DOHH2 (cell line): ENCODE data around the gene CALR.
"Not testable (repeated sequence)": the region's sequence is repeated elsewhere in the genome, so short reads cannot be mapped to it uniquely, and the experiment has no call there.

Experiments
- H3F3A ChIP-seq: fragments of 200-600 bp; sonication (generic), shearing (Covaris generic); 2 replicates; pipeline ENCODE4 v1.6.0; 2016; ENCODE audit warnings: antibody characterized with exemption, mild to moderate bottlenecking; ENCODE audit not compliant: control insufficient read depth, insufficient read depth
- H3K27ac ChIP-seq: fragments of 200-600 bp; sonication (generic); 2 replicates; pipeline ENCODE4 v1.5.1; 2014; ENCODE audit warnings: low read depth, mild to moderate bottlenecking, low read length, moderate library complexity
- H3K27me3 ChIP-seq: fragments of 200-600 bp; sonication (generic); 2 replicates; pipeline ENCODE4 v1.6.1; 2014; ENCODE audit warnings: mild to moderate bottlenecking, low read length, mixed read lengths; ENCODE audit not compliant: control insufficient read depth
- H3K36me3 ChIP-seq: fragments of 200-600 bp; sonication (generic); 2 replicates; pipeline ENCODE4 v1.6.1; 2014; ENCODE audit warnings: mild to moderate bottlenecking, low read length, moderate library complexity, mixed read lengths; ENCODE audit not compliant: control insufficient read depth
- H3K4me1 ChIP-seq: fragments of 200-600 bp; sonication (generic); 2 replicates; pipeline ENCODE4 v1.6.1; 2014; ENCODE audit warnings: mild to moderate bottlenecking, low read length, mixed read lengths; ENCODE audit not compliant: control insufficient read depth
- H3K4me2 ChIP-seq: fragments of 200-600 bp; sonication (generic); 2 replicates; pipeline ENCODE4 v1.6.0; 2014; ENCODE audit warnings: mild to moderate bottlenecking, low read length, moderate library complexity
- H3K4me3 ChIP-seq: fragments of 200-600 bp; sonication (generic); 2 replicates; pipeline ENCODE4 v1.5.1; 2014; ENCODE audit warnings: mild to moderate bottlenecking, low read length, mixed read lengths
- H3K79me2 ChIP-seq: fragments of 200-600 bp; sonication (generic); 2 replicates; pipeline ENCODE4 v1.6.1; 2014; ENCODE audit warnings: mild to moderate bottlenecking, low read length, mixed read lengths; ENCODE audit not compliant: control insufficient read depth
- H3K9me2 ChIP-seq: fragments of 200-600 bp; sonication (generic); replicated peaks from 2 replicates; pipeline ENCODE4 v1.6.1; 2014; ENCODE audit warnings: mild to moderate bottlenecking, low read length, mixed read lengths; ENCODE audit not compliant: control insufficient read depth
- H3K9me3 ChIP-seq: fragments of 200-600 bp; sonication (generic); 2 replicates; pipeline ENCODE4 v1.6.1; 2014; ENCODE audit warnings: antibody characterized with exemption, low read length, mixed read lengths; ENCODE audit not compliant: control insufficient read depth, insufficient read depth
- H4K20me1 ChIP-seq: fragments of 200-600 bp; sonication (generic); 2 replicates; pipeline ENCODE4 v1.6.0; 2014; ENCODE audit warnings: low read depth, mild to moderate bottlenecking, antibody characterized with exemption, low read length, moderate library complexity; ENCODE audit not compliant: control insufficient read depth, insufficient read depth
- EZH2phosphoT487 ChIP-seq: fragments of 200-600 bp; sonication (generic); IDR thresholded peaks from 2 replicates; pipeline ENCODE4 v1.6.1; 2017; ENCODE audit warnings: borderline replicate concordance, mild to moderate bottlenecking, antibody characterized with exemption, low read length, moderate library complexity, mixed read lengths
- TF ChIP-seq, protein P1 (sequence below): fragments of 200-600 bp; sonication (generic); IDR thresholded peaks from one replicate; pipeline ENCODE4 v1.5.1; 2014; ENCODE audit warnings: antibody characterized with exemption, mild to moderate bottlenecking, low read depth, low read length; ENCODE audit not compliant: poor library complexity, severe bottlenecking

The CALR gene

DNA sequence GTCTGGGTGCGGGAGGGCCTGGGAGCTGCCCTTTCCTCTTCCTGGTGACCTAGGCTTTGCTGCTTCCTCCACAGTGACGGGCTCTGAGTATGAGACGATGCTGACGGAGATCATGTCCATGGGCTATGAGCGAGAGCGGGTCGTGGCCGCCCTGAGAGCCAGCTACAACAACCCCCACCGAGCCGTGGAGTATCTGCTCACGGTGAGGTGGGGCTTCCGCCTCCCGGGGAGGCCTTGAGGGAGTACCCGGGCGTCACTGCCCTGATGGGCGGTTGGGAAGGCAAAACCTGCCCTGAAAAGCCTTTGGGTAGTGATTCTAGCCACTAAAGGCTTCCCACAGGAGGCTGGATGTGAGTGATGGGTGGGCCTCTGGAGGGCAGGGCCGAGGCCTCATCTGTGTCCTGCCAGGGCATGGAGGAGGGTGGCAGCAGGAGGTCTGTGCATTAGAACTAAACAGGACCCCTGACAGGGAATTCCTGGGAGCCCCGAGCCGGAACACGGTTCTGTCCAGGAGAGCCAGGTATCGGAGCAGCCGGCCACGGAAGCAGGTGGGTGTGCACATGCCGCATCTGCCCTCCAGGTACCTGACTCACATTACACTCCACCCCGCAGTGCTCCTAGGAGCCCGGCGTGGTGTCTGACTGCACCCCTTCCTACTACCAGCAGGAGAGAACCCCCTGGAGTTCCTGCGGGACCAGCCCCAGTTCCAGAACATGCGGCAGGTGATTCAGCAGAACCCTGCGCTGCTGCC is 10.4 kb downstream of the CALR start:
- no peak overlapping the region for H3K4me3 ChIP-seq
- H3K9me3 ChIP-seq, result no peaks in the 10 kb centered on the region
- no peak overlapping the region for H3K4me2 ChIP-seq
- TF ChIP-seq EZH2phosphoT487, result no peak
- TF ChIP-seq, protein P1, sequence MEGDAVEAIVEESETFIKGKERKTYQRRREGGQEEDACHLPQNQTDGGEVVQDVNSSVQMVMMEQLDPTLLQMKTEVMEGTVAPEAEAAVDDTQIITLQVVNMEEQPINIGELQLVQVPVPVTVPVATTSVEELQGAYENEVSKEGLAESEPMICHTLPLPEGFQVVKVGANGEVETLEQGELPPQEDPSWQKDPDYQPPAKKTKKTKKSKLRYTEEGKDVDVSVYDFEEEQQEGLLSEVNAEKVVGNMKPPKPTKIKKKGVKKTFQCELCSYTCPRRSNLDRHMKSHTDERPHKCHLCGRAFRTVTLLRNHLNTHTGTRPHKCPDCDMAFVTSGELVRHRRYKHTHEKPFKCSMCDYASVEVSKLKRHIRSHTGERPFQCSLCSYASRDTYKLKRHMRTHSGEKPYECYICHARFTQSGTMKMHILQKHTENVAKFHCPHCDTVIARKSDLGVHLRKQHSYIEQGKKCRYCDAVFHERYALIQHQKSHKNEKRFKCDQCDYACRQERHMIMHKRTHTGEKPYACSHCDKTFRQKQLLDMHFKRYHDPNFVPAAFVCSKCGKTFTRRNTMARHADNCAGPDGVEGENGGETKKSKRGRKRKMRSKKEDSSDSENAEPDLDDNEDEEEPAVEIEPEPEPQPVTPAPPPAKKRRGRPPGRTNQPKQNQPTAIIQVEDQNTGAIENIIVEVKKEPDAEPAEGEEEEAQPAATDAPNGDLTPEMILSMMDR, result no peak
- peaks cover 31% of the 10 kb centered on the region for H3F3A ChIP-seq
- H4K20me1 ChIP-seq, result no peaks in the 10 kb centered on the region
- no peaks in the 10 kb centered on the region for H3K27me3 ChIP-seq
- peaks cover 35% of the 10 kb centered on the region for H3K4me1 ChIP-seq
- peaks cover 90% of the 10 kb centered on the region for H3K36me3 ChIP-seq
- no peaks in the 10 kb centered on the region for H3K9me2 ChIP-seq
- no peak overlapping the region for H3K27ac ChIP-seq
- peaks cover 62% of the 10 kb centered on the region for H3K79me2 ChIP-seq

DNA sequence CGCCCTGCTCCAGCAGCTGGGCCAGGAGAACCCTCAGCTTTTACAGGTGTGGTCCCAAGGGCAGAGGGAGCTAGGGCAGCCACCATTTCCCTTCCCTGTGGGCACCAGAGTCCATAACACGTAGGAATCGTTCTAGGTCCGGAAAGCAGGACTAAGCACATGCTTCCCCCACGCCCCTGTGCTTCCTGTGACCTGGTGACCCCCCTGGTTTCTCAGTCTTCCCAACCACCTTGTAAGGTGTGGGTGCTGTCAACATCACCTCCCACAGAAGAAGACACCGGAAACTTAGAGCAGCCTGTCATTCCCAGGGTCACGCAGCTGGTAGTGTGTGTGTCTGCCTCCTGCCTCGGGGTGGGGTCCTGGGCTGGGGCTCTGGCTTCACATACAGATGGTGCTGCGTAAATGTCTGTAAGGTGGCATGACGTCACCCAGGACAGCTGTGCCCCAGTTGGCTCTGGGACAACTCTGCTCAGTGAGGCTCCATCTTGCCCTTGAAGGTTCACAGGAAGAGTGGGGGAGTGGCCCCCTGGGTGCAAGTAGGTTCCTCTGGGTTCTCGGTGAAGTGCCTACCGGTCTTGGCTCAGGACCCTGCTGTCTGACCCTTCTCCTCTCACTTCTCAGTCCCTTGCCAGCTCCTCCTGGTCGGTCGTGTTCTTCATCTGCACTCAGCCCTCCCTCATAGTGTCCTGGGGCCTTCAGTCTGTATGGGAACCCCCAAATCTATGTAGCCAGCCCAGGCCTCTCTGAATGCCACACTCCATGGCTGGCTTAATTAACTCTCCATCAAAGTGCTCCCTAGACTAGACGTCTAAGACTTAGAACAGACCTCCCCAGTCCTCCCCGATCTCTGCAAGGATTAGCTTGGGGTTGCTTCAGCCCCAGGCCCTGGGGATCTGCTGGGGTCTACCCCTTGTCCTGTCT is 11.2 kb downstream of the CALR start:
- Histone ChIP-seq H3K4me2 (no peak overlapping the region), H3F3A (peaks cover 31% of the 10 kb centered on the region), H3K79me2 (peaks cover 71% of the 10 kb centered on the region), H3K4me1 (peaks cover 39% of the 10 kb centered on the region), H3K4me3 (no peak overlapping the region), H3K9me3 (no peaks in the 10 kb centered on the region), H3K27ac (no peak overlapping the region), H4K20me1 (no peaks in the 10 kb centered on the region; the same call in 1 of the 2 replicates), H3K36me3 (peaks cover 93% of the 10 kb centered on the region), H3K27me3 (no peaks in the 10 kb centered on the region), H3K9me2 (no peaks in the 10 kb centered on the region)
- TF ChIP-seq, protein P1, result no peak
- TF ChIP-seq EZH2phosphoT487, result no peak

DNA sequence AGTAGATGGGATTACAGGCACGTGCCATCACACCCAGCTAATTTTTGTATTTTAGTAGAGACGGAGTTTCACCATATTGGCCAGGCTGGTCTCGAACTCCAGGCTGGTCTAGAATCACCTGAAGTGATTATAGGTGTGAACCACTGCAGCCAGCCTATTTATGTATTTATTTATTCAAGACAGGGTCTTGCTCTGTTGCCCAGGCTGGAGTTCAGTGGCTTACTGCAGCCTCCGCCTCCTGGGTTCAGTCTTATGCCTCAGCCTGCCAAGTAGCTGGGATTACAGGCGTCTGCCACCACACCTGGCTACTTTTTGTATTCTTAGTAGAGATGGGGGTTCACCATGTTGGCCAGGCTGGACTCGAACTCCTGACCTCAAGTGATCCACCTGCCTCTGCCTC is 13.6 kb downstream of the CALR start:
- H3K9me3 ChIP-seq, H4K20me1 ChIP-seq, H3K4me3 ChIP-seq, H3K4me2 ChIP-seq, H3K27ac ChIP-seq, H3K9me2 ChIP-seq, H3K27me3 ChIP-seq: not testable (repeated sequence)
- Histone ChIP-seq H3K79me2 (peaks cover 81% of the 10 kb centered on the region), H3K4me1 (peaks cover 42% of the 10 kb centered on the region), H3F3A (peaks cover 31% of the 10 kb centered on the region), H3K36me3 (peaks cover 94% of the 10 kb centered on the region)
